Hematopoietic multipotent progenitor cell treated with erythropoietin and hydrocortisone succinate and interleukin-3 and kit ligand, for 6 days (in vitro differentiated cells): ENCODE data around the gene MCOLN1.
"Not testable (repeated sequence)": the region's sequence is repeated elsewhere in the genome, so short reads cannot be mapped to it uniquely, and the experiment has no call there.

ENCODE experiments used
- DNase-seq: peaks from one replicate; pipeline ENCODE4 v3.0.0-alpha.2; 2015

MCOLN1 gene

GRCh38 chr19:7544626-7545025, 22.2 kb downstream of the MCOLN1 start:
- peak; percentile 93 for DNase-seq

- DNase-seq, result no peak
These were observed 22.9 kb downstream of the MCOLN1 start for GRCh38 chr19:7545300-7545699.

- DNase-seq, result no peak
These were observed 23.5 kb downstream of the MCOLN1 start for GRCh38 chr19:7545904-7546303.

GRCh38 chr19:7547159-7547558, 24.7 kb downstream of the MCOLN1 start:
- DNase-seq, result no peak

GRCh38 chr19:7549429-7550148, 27.2 kb downstream of the MCOLN1 start:
- DNase-seq, result no peak

GRCh38 chr19:7550169-7550770, 27.8 kb downstream of the MCOLN1 start:
- no peak for DNase-seq

- DNase-seq, result peak; percentile 74
These were observed 28.8 kb downstream of the MCOLN1 start for GRCh38 chr19:7550987-7551761.

- no peak for DNase-seq
These were observed 30.4 kb downstream of the MCOLN1 start for GRCh38 chr19:7552781-7553180.

- DNase-seq, result no peak
These were observed 32.1 kb downstream of the MCOLN1 start for GRCh38 chr19:7554565-7554964.

GRCh38 chr19:7554990-7555864, 32.8 kb downstream of the MCOLN1 start:
- peak; percentile 37 for DNase-seq

GRCh38 chr19:7556696-7557315, 34.4 kb downstream of the MCOLN1 start:
- DNase-seq, result no peak

- DNase-seq, result no peak
These were observed 36.2 kb downstream of the MCOLN1 start for GRCh38 chr19:7558667-7559066.

- DNase-seq, result no peak
These were observed 36.7 kb downstream of the MCOLN1 start for GRCh38 chr19:7559102-7559501.

GRCh38 chr19:7560255-7560654, 37.8 kb downstream of the MCOLN1 start:
- DNase-seq, result no peak

- no peak for DNase-seq
These were observed 38.9 kb downstream of the MCOLN1 start for GRCh38 chr19:7561325-7561724.

- DNase-seq, result peak; percentile 40
These were observed 40.4 kb downstream of the MCOLN1 start for GRCh38 chr19:7562646-7563393.

GRCh38 chr19:7564866-7565265, 42.4 kb downstream of the MCOLN1 start:
- DNase-seq, result no peak

GRCh38 chr19:7565332-7565731, 42.9 kb downstream of the MCOLN1 start:
- DNase-seq, result no peak

- no peak for DNase-seq
These were observed 48.3 kb downstream of the MCOLN1 start for GRCh38 chr19:7570761-7571160.

- DNase-seq, result peak; percentile 44
These were observed 53.1 kb downstream of the MCOLN1 start for GRCh38 chr19:7575434-7576040.

GRCh38 chr19:7577422-7577821, 55.0 kb downstream of the MCOLN1 start:
- DNase-seq, result not testable (repeated sequence)
